ENCODE results near the gene C5orf47. TPM values are rescaled to one million over a fixed set of nuclear protein-coding genes. Genes with fewer than 3 reads are reported as not detected.

The C5orf47 gene
- total and polyA plus RNA-seq, 10 of the 15 experiments (the other 5 are each of a cell fraction or from before 2014, with no cell fraction given): 0.04 TPM; not detected in 9

DNA sequence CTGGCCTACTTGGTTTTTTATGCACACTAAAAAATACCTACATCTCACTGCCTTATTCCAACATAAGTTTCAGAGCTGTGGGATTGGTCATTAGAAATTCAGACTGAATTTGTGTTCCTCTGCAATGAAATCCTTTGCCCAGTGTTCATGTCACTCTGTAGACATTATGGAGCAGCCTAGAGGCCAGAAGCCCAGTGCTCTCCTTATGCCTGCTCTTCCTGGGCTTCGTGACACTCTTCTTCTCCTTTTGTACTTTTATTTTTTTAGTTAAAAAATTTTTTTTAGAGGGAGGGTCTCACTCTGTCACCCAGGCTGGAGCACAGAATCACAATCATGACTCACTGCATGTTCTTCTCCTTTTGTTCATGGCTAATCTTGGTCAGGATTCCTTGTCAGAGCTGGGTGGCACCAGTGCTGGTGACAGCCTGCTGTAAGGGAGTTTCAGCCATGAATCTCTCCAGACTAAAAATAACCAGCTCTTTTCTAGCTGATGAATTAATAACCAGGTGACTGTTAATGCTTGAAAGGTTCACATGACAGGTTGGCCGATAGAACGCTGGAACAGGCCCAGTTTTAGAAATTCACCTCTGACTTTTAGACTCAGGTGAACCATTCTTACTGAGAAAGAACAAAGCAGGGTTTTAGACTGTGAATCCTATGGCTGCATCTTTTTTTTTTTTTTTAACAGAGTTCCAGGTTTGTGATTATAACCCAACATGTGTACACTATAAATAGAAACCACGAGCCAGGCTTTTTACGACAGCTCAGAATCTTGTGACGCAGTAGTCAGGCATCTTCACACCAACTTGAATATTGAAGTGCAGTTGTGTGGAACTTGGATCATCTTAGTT is 34.1 kb upstream of the C5orf47 start:
- DNase-seq (ENCODE audit: low read depth, low spot score) (no peak), FAIRE-seq (no peak), ATAC-seq (no peak)
- Histone ChIP-seq H3K4me3 (no peak overlapping the region), H4K20me1 (ENCODE audit: control insufficient read depth, insufficient read depth) (no peaks in the 10 kb centered on the region), H3K4me1 (ENCODE audit: control insufficient read depth, insufficient read depth, low read length) (no peaks in the 10 kb centered on the region), H3K9me3 (replicated peaks; ENCODE audit: control insufficient read depth, insufficient read depth, low read length) (no peaks in the 10 kb centered on the region), H3K27me3 (replicated peaks in 1 of 2; ENCODE audit: control insufficient read depth in 2 of 2, insufficient read depth in 2 of 2, low read length in 1 of 2) (no peaks in the 10 kb centered on the region), H3K4me2 (ENCODE audit: control insufficient read depth, insufficient read depth) (no peak overlapping the region), H2AFZ (ENCODE audit: control insufficient read depth, low read depth, low read length) (no peak overlapping the region), H3K36me3 (ENCODE audit: control insufficient read depth in 2 of 2, insufficient read depth in 2 of 2, low read length in 1 of 2) (peaks cover 7 to 30% of the 10 kb centered on the region in 2 experiments), H3K9ac (ENCODE audit: control insufficient read depth, insufficient read depth, low read length) (no peak overlapping the region), H3K79me2 (ENCODE audit: control insufficient read depth, insufficient read depth, low read length) (no peaks in the 10 kb centered on the region), H3K27ac (ENCODE audit: control insufficient read depth, insufficient read depth) (no peak overlapping the region)
- CTCF ChIA-PET: interaction anchor here (0.8 to 1.0 kb wide), 2 partner anchors 29 to 339 kb away, joined by 3 read pairs; no protein-coding TSS in a partner anchor
- 95% methylated on average over 6 of the region's 6 CpGs for WGBS (ENCODE audit: insufficient coverage, insufficient replicate concordance, low lambda C conversion rate, missing lambda C conversion rate)
- POLR2A ChIA-PET: interaction anchor here (1.2 kb wide), 1 partner anchor 67 kb away, joined by 3 read pairs; the partner anchor contains the start of gene CPEB4
- SMC1A ChIA-PET (ENCODE audit: uncharacterized antibody, unreplicated experiment): interaction anchor here (0.6 to 0.9 kb wide), 3 partner anchors 12 to 61 kb away, joined by 3 read pairs; no protein-coding TSS in a partner anchor
- TF ChIP-seq, protein P1, sequence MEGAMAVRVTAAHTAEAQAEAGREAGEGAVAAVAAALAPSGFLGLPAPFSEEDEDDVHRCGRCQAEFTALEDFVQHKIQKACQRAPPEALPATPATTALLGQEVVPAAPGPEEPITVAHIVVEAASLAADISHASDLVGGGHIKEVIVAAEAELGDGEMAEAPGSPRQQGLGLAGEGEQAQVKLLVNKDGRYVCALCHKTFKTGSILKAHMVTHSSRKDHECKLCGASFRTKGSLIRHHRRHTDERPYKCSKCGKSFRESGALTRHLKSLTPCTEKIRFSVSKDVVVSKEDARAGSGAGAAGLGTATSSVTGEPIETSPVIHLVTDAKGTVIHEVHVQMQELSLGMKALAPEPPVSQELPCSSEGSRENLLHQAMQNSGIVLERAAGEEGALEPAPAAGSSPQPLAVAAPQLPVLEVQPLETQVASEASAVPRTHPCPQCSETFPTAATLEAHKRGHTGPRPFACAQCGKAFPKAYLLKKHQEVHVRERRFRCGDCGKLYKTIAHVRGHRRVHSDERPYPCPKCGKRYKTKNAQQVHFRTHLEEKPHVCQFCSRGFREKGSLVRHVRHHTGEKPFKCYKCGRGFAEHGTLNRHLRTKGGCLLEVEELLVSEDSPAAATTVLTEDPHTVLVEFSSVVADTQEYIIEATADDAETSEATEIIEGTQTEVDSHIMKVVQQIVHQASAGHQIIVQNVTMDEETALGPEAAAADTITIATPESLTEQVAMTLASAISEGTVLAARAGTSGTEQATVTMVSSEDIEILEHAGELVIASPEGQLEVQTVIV (IDR thresholded peaks at IDR 0.05; ENCODE audit: borderline replicate concordance, partially characterized antibody): no peak
- TF ChIP-seq BMI1 (IDR thresholded peaks at IDR 0.05; ENCODE audit: borderline replicate concordance) (no peak), IRF4 (IDR thresholded peaks at IDR 0.05; ENCODE audit: low read depth, low read length) (no peak), CHD1 (IDR thresholded peaks at IDR 0.05; ENCODE audit: low read depth, low read length) (no peak), EGR1 (IDR thresholded peaks at IDR 0.05; ENCODE audit: borderline replicate concordance in 1 of 2, low read depth in 2 of 2, low read length in 2 of 2) (no peak), FOXK2 (IDR thresholded peaks at IDR 0.05) (no peak)
- RAD21 ChIA-PET (ENCODE audit: unreplicated experiment): no interaction called here
- intact Hi-C loops (cut with micrococcal nuclease; ENCODE audit: unreplicated experiment) (no loop called here), in situ Hi-C loops (cut with MboI) (no loop called here)
- no TSS peak for BruUV-seq (replicated peaks)

Measured in GM12878 (cell line).